Keratinocyte (primary cell): Measurements from ENCODE around the gene CMC1. TPM values are rescaled to one million over a fixed set of nuclear protein-coding genes. Genes with fewer than 3 reads are reported as not detected.

Experiments used
- DNase-seq: peaks from one replicate; pipeline ENCODE4 v3.0.0-alpha.2; 2011; ENCODE audit warnings: low read depth, missing footprints, low spot score
- FAIRE-seq: peaks from 2 replicates; lab custom pipeline; 2011; peaks lifted over from hg19 to GRCh38; lab: Jason Lieb, UNC
- H2AFZ ChIP-seq: 2 replicates; pipeline ENCODE4 v1.6.0; 2012; ENCODE audit warnings: low read length, control low read depth, inconsistent platforms; ENCODE audit not compliant: control insufficient read depth
- H3K27ac ChIP-seq: 2 replicates; pipeline ENCODE4 v1.5.1; 2011; ENCODE audit warnings: low read length; ENCODE audit not compliant: control insufficient read depth, insufficient read depth
- H3K27me3 ChIP-seq: 3 replicates; pipeline ENCODE4 v1.6.0; 2011; ENCODE audit warnings: low read length; ENCODE audit not compliant: control insufficient read depth, insufficient read depth; ENCODE audit errors: extremely low read depth
- H3K36me3 ChIP-seq, 2 experiments: 2 replicates in 1 of 2; 3 replicates in 1 of 2; pipeline ENCODE4 v1.5.1; 2011; ENCODE audit warnings: low read length in 2 of 2, mild to moderate bottlenecking in 1 of 2; ENCODE audit not compliant: control insufficient read depth in 2 of 2, insufficient read depth in 2 of 2; ENCODE audit errors: extremely low read depth in 1 of 2
- H3K4me1 ChIP-seq: 3 replicates; pipeline ENCODE4 v1.5.1; 2011; ENCODE audit warnings: low read length; ENCODE audit not compliant: control insufficient read depth, insufficient read depth; ENCODE audit errors: extremely low read depth
- H3K4me2 ChIP-seq: 3 replicates; pipeline ENCODE4 v1.6.0; 2011; ENCODE audit warnings: low read depth, low read length; ENCODE audit not compliant: control insufficient read depth, insufficient read depth; ENCODE audit errors: extremely low read depth
- H3K4me3 ChIP-seq, 3 experiments: fragments of 200-600 bp in 1 of 3; sonication (generic) in 1 of 3; 2 replicates in 2 of 3; 3 replicates in 1 of 3; pipeline ENCODE4 v1.5.1; 2011 to 2016; ENCODE audit warnings: low read length in 3 of 3, mild to moderate bottlenecking in 3 of 3, control low read depth in 2 of 3, inconsistent platforms in 1 of 3, low read depth in 1 of 3, mixed read lengths in 1 of 3, mixed run types in 1 of 3, moderate library complexity in 1 of 3; ENCODE audit not compliant: control insufficient read depth in 2 of 3, insufficient read depth in 2 of 3; ENCODE audit errors: extremely low read depth in 1 of 3
- H3K79me2 ChIP-seq: 2 replicates; pipeline ENCODE4 v1.6.0; 2012; ENCODE audit warnings: low read length; ENCODE audit not compliant: control insufficient read depth, insufficient read depth
- H3K9ac ChIP-seq: 3 replicates; pipeline ENCODE4 v1.6.0; 2011; ENCODE audit warnings: low read length; ENCODE audit not compliant: control insufficient read depth, insufficient read depth; ENCODE audit errors: extremely low read depth
- H3K9me1 ChIP-seq: 3 replicates; pipeline ENCODE4 v1.6.0; 2011; ENCODE audit warnings: low read length; ENCODE audit not compliant: control insufficient read depth, insufficient read depth; ENCODE audit errors: extremely low read depth
- H3K9me3 ChIP-seq: 2 replicates; pipeline ENCODE4 v1.5.1; 2012; ENCODE audit warnings: low read depth, low read length; ENCODE audit not compliant: control insufficient read depth
- H4K20me1 ChIP-seq: 3 replicates; pipeline ENCODE4 v1.6.0; 2011; ENCODE audit warnings: low read length; ENCODE audit not compliant: control insufficient read depth, insufficient read depth; ENCODE audit errors: extremely low read depth
- CTCF ChIP-seq, 3 experiments: IDR thresholded peaks in 1 of 3; conservative IDR thresholded peaks in 1 of 3; optimal IDR thresholded peaks in 1 of 3; 2 replicates in 2 of 3; 3 replicates in 1 of 3; pipeline versions ENCODE3 to v1.5.1; 2011; ENCODE audit warnings: low read length in 3 of 3, mild to moderate bottlenecking in 3 of 3, moderate library complexity in 2 of 3, control low read depth in 1 of 3, inconsistent platforms in 1 of 3; ENCODE audit not compliant: insufficient read depth in 2 of 3; ENCODE audit errors: extremely low read depth in 1 of 3
- EZH2 ChIP-seq: IDR thresholded peaks from one replicate; pipeline ENCODE4 v1.6.1; 2012; ENCODE audit warnings: inconsistent platforms, mild to moderate bottlenecking, low read length, moderate library complexity
- dilution Hi-C: fragments of 300-500 bp; cut with MboI; formaldehyde crosslinking; loops from one replicate; pipeline ENCODE4 v1.7.0; 2020; ENCODE audit warnings: low sequenced_read_pairs; ENCODE audit not compliant: extremely low pct_ligation_motif_present
- polyA plus RNA-seq, 5 experiments: library from polyadenylated mRNA; depleted of rRNA in 3 of 5; stranded (reverse) in 3 of 5; stranded (forward) in 1 of 5; unstranded in 1 of 5; fragments of >200 nt; gene quantifications; 1 replicate in 1 of 5; 2 replicates in 3 of 5; 3 replicates in 1 of 5; pipeline versions ENCODE4 v1.2.1 to v1.2.3, GENCODE V29; 2011 to 2012; ENCODE audit warnings: missing spikeins in 2 of 5, low read depth in 1 of 5, low replicate concordance in 1 of 5

CMC1 gene
- polyA plus RNA-seq, 1 donor (not counting 4 experiments of a cell fraction or from before 2014, with no cell fraction given): 23.9 TPM

GRCh38 chr3:28278918-28279317 lies 37.5 kb downstream of the CMC1 start:
- Histone ChIP-seq H3K9ac (no peak overlapping the region), H3K27me3 (no peaks in the 10 kb centered on the region), H3K4me2 (no peak overlapping the region), H3K79me2 (no peaks in the 10 kb centered on the region), H4K20me1 (no peaks in the 10 kb centered on the region), H3K9me1 (no peaks in the 10 kb centered on the region), H3K4me3 (no peak overlapping the region), H3K27ac (no peak overlapping the region), H3K9me3 (no peaks in the 10 kb centered on the region), H2AFZ (no peak overlapping the region), H3K36me3 (no peaks in the 10 kb centered on the region), H3K4me1 (no peaks in the 10 kb centered on the region)
- dilution Hi-C loops: no loop called here
- TF ChIP-seq CTCF (optimal IDR thresholded peaks at IDR 0.05 in 1 of 3, IDR thresholded peaks at IDR 0.05 in 1 of 3, conservative IDR thresholded peaks at IDR 0.05 in 1 of 3; ENCODE audit: extremely low read depth in 1 of 3, insufficient read depth in 2 of 3, low read length in 3 of 3) (no peak), EZH2 (no peak)
- DNase-seq (no peak), FAIRE-seq (no peak)

GRCh38 chr3:28279770-28280169 lies 38.4 kb downstream of the CMC1 start:
- TF ChIP-seq EZH2 (no peak), CTCF (optimal IDR thresholded peaks at IDR 0.05 in 1 of 3, IDR thresholded peaks at IDR 0.05 in 1 of 3, conservative IDR thresholded peaks at IDR 0.05 in 1 of 3; ENCODE audit: extremely low read depth in 1 of 3, insufficient read depth in 2 of 3, low read length in 3 of 3) (no peak)
- H3K4me1 ChIP-seq: no peaks in the 10 kb centered on the region
- no peaks in the 10 kb centered on the region for H3K79me2 ChIP-seq
- H2AFZ ChIP-seq: no peak overlapping the region
- H3K36me3 ChIP-seq: no peaks in the 10 kb centered on the region
- no peaks in the 10 kb centered on the region for H3K9me1 ChIP-seq
- DNase-seq (no peak), FAIRE-seq (no peak)
- dilution Hi-C loops: no loop called here
- H3K4me2 ChIP-seq: no peak overlapping the region
- no peak overlapping the region for H3K4me3 ChIP-seq
- no peaks in the 10 kb centered on the region for H4K20me1 ChIP-seq
- no peak overlapping the region for H3K9ac ChIP-seq
- no peaks in the 10 kb centered on the region for H3K9me3 ChIP-seq
- no peaks in the 10 kb centered on the region for H3K27me3 ChIP-seq
- H3K27ac ChIP-seq: no peak overlapping the region
